ENCODE data around the gene ACSS1.

ACSS1 gene

DNA sequence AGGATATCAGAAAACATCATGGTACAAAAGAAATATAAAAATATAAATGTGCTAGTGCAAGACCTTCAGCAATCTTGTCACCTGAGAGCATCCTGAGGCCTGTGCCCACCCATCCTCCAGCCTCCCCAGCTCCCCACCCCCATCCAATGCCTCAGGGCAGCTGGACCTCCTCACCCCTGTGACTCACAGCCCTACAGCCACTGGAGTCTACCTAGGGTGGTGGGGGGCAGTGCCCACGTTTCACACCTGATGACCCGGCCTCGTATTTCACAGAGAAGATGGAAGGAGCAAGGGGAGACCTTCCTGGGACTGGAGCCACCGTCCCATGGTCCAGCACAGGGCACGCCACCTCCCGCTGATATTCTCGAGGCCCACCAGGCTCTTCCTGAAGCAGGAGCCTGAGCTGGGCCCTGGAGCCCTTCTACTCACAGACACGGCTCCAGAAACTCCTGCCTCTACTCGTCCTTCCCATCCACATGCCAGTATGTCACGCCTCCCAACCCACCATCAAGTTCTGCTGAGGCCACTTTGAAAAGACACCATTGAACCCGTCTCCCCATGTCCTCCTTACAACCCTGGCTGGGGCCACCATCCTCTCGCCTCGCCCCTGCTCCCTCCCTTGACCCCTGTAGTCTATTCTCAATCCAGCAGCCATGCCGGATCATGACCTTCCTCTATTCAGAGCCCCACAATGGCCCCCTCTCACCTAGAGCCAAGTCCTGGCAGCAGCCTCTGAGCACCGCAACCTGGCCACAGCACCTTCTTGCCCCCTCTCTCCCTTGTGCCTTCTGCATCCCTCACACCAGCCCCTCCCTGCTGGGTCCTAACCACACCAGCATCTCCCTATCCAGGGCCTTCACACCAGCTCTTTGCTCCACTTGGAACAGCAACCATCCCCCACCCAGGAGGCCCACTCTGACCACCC, 78.6 kb downstream of the ACSS1 start:
- Histone ChIP-seq H3K4me1 (ENCODE audit: control insufficient read depth, insufficient read depth, low read length) (no peaks in the 10 kb centered on the region), H3K27me3 (ENCODE audit: control insufficient read depth, insufficient read depth, low read length) (no peaks in the 10 kb centered on the region), H3K36me3 (ENCODE audit: control insufficient read depth, insufficient read depth, low read length) (peaks cover 15% of the 10 kb centered on the region), H3K9ac (ENCODE audit: low read depth, low read length) (no peak overlapping the region), H3K4me3 (ENCODE audit: low read depth, low read length) (no peak overlapping the region), H3K9me3 (ENCODE audit: control insufficient read depth, insufficient read depth, low read length) (no peaks in the 10 kb centered on the region)

DNA sequence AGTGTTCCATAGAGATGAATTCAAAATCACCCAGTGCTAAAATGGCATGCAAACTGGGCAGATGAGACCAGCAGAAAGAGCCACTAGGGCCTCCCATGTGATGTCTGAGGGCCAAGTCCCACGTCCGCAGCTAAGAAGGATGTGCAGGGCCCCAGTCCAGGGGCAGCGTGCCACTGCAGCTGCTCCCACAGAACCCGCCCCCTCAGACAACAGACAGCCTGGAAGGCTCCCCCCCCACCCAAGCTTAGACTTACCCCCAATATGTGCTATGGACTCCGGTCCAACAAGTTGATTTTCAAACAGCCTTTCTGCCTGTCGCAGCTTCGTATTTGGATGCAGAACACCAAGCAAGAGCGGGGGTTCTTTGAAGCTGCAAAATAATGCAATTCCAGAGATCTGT, 79.4 kb downstream of the ACSS1 start:
- peaks cover 15% of the 10 kb centered on the region for H3K36me3 ChIP-seq (ENCODE audit: control insufficient read depth, insufficient read depth, low read length)
- no peaks in the 10 kb centered on the region for H3K4me1 ChIP-seq (ENCODE audit: control insufficient read depth, insufficient read depth, low read length)
- no peak overlapping the region for H3K4me3 ChIP-seq (ENCODE audit: low read depth, low read length)
- no peaks in the 10 kb centered on the region for H3K27me3 ChIP-seq (ENCODE audit: control insufficient read depth, insufficient read depth, low read length)
- H3K9me3 ChIP-seq (ENCODE audit: control insufficient read depth, insufficient read depth, low read length): no peaks in the 10 kb centered on the region
- H3K9ac ChIP-seq (ENCODE audit: low read depth, low read length): no peak overlapping the region

DNA sequence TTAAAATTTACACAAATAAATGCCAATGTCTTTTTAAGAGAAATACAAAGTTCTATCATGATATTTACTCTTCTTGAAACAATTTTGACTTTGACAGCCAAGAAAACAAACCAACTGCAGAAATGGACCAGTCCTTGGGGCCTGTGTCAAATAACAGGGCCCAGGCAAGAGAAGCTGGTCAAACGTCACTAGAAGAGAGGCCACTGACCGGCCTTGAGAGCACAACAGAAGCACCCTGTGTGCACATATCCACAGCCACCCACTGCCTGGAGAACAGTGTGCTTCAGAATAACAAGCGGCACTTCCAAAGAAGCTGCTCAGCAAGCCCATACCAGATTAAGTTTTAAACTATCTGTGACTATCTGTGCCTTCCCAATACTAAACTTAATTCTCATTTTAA, 80.1 kb downstream of the ACSS1 start:
- H3K27me3 ChIP-seq (ENCODE audit: control insufficient read depth, insufficient read depth, low read length): no peaks in the 10 kb centered on the region
- no peaks in the 10 kb centered on the region for H3K4me1 ChIP-seq (ENCODE audit: control insufficient read depth, insufficient read depth, low read length)
- no peaks in the 10 kb centered on the region for H3K9me3 ChIP-seq (ENCODE audit: control insufficient read depth, insufficient read depth, low read length)
- H3K4me3 ChIP-seq (ENCODE audit: low read depth, low read length): no peak overlapping the region
- H3K36me3 ChIP-seq (ENCODE audit: control insufficient read depth, insufficient read depth, low read length): peaks cover 18% of the 10 kb centered on the region
- no peak overlapping the region for H3K9ac ChIP-seq (ENCODE audit: low read depth, low read length)

DNA sequence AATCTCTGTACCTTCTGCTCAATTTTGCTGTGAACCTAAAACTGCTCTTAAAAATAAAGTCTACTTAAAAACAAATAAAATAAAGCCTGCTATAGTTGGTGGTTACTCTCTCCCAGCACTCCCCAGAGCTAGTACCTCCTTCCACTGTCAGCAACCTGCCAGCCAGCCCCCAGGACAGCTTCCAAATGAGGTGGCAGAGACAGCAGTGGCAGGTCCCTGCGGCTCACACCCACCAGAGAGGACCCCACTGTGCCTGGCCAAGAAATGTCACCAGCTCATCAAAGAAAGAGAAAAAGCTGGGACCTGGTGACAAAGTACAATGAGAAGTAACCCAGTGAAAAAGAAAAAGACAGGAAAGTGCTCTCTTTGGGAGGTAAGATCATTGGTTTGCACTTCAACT, 80.6 kb downstream of the ACSS1 start:
- no peaks in the 10 kb centered on the region for H3K9me3 ChIP-seq (ENCODE audit: control insufficient read depth, insufficient read depth, low read length)
- no peaks in the 10 kb centered on the region for H3K4me1 ChIP-seq (ENCODE audit: control insufficient read depth, insufficient read depth, low read length)
- H3K36me3 ChIP-seq (ENCODE audit: control insufficient read depth, insufficient read depth, low read length): peaks cover 22% of the 10 kb centered on the region
- H3K27me3 ChIP-seq (ENCODE audit: control insufficient read depth, insufficient read depth, low read length): no peaks in the 10 kb centered on the region
- no peak overlapping the region for H3K4me3 ChIP-seq (ENCODE audit: low read depth, low read length)
- no peak overlapping the region for H3K9ac ChIP-seq (ENCODE audit: low read depth, low read length)

DNA sequence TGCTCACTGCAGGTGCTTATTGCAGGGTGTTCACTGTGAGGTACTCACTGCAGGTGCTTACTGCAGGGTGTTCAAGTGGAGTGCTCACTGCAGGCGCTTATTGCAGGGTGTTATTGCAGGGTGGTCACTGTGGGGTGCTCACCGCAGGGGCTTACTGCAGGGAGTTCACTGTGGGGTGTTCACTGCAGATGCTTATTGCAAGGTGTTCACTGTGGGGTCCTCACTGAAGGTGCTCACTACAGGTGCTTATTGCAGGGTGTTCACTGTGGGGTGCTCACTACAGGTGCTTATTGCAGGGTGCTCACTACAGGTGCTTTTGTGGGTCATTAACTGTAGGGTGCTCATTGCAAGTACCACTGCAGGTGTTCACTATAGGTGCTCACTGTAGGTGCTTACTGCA, 85.6 kb downstream of the ACSS1 start:
- Histone ChIP-seq H3K4me1 (ENCODE audit: control insufficient read depth, insufficient read depth, low read length) (no peaks in the 10 kb centered on the region), H3K36me3 (ENCODE audit: control insufficient read depth, insufficient read depth, low read length) (peaks cover 37% of the 10 kb centered on the region)

DNA sequence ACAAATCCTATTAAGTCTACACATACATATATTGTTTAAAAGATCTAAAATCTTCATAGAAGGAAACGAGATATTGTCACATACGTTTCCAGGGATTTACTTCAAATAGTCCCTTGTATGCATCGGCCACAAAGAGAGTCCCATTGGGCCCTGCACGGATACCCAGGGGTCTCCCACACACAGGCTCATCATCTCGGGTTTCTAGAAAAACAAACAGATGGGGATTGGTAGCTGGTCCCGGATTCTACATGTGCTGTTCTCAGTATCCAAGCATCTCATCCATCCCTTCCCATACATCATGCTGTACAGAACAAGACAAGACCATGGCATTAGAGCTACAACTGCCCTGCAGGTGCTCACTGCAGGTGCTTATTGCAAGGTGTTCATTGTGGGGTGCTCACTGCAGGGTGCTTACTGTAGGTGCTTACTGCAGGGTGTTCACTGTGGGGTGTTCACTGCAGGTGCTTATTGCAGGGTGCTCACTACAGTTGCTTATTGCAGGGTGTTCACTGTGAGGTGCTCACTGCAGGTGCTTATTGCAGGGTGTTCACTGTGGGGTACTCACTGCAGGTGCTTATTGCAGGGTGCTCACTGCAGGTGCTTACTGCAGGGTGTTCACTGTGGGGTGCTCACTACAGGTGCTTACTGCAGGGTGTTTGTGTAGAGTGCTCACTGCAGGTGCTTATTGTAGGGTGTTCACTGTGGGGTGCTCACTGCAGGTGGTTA, 86.4 kb downstream of the ACSS1 start:
- Histone ChIP-seq H3K9me3 (ENCODE audit: control insufficient read depth, insufficient read depth, low read length) (no peaks in the 10 kb centered on the region), H3K9ac (ENCODE audit: low read depth, low read length) (no peak overlapping the region), H3K4me1 (ENCODE audit: control insufficient read depth, insufficient read depth, low read length) (no peaks in the 10 kb centered on the region), H3K4me3 (ENCODE audit: low read depth, low read length) (no peak overlapping the region), H3K27me3 (ENCODE audit: control insufficient read depth, insufficient read depth, low read length) (no peaks in the 10 kb centered on the region), H3K36me3 (ENCODE audit: control insufficient read depth, insufficient read depth, low read length) (peaks cover 36% of the 10 kb centered on the region)

More for the DNA sequence above, 85.6 kb downstream of the ACSS1 start:
- Histone ChIP-seq H3K27me3 (ENCODE audit: control insufficient read depth, insufficient read depth, low read length) (no peaks in the 10 kb centered on the region), H3K9me3 (ENCODE audit: control insufficient read depth, insufficient read depth, low read length) (no peaks in the 10 kb centered on the region), H3K4me3 (ENCODE audit: low read depth, low read length) (no peak overlapping the region), H3K9ac (ENCODE audit: low read depth, low read length) (no peak overlapping the region)

DNA sequence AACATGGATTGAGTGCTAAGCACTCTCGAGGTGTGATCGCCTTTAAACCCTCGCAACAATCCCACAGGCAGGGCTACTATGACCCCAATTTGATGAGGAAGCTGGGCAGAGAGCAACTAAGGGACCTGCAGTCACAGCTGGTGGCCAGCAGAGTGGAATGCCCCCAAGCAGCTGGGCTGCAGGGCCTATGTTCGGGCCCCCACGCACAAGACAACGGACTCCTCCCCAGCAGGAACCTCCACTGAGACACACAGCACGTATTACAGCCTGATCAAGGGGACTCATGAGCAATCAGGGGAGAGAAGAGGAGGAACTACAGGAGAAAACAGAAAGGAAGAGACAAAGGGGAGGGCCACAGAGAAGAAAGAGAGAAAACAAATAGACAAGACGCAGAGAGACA, 87.2 kb downstream of the ACSS1 start:
- Histone ChIP-seq H3K9ac (ENCODE audit: low read depth, low read length) (no peak overlapping the region), H3K27me3 (ENCODE audit: control insufficient read depth, insufficient read depth, low read length) (no peaks in the 10 kb centered on the region), H3K9me3 (ENCODE audit: control insufficient read depth, insufficient read depth, low read length) (no peaks in the 10 kb centered on the region), H3K4me1 (ENCODE audit: control insufficient read depth, insufficient read depth, low read length) (no peaks in the 10 kb centered on the region), H3K36me3 (ENCODE audit: control insufficient read depth, insufficient read depth, low read length) (peaks cover 36% of the 10 kb centered on the region), H3K4me3 (ENCODE audit: low read depth, low read length) (no peak overlapping the region)

DNA sequence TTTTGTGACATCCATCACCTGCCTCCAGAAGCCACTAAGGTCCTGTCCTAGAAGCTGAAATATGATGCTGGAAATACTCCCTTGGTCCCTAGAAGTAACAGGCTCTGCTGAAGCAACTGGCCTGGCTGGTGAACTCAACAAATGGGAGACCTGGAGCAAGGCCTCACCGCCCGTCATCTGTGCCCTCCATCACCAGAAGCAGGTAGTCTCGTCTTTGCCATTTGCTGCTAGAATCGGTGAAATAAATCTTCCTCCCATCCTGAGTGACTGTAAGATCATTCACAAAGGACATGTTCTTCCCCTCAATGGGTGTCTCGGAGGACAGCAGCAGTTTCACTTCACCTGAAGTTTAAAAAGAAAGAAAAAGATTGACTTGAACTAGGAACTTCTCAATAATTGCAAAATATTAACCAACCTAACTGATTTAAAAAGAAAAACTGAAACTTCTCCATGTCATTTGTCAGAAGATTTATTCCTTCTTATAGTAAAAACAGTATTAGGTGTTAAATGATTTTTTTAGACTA, 87.8 kb downstream of the ACSS1 start:
- Histone ChIP-seq H3K4me3 (ENCODE audit: low read depth, low read length) (no peak overlapping the region), H3K9me3 (ENCODE audit: control insufficient read depth, insufficient read depth, low read length) (no peaks in the 10 kb centered on the region), H3K27me3 (ENCODE audit: control insufficient read depth, insufficient read depth, low read length) (no peaks in the 10 kb centered on the region), H3K9ac (ENCODE audit: low read depth, low read length) (no peak overlapping the region), H3K4me1 (ENCODE audit: control insufficient read depth, insufficient read depth, low read length) (no peaks in the 10 kb centered on the region), H3K36me3 (ENCODE audit: control insufficient read depth, insufficient read depth, low read length) (peaks cover 43% of the 10 kb centered on the region)

DNA sequence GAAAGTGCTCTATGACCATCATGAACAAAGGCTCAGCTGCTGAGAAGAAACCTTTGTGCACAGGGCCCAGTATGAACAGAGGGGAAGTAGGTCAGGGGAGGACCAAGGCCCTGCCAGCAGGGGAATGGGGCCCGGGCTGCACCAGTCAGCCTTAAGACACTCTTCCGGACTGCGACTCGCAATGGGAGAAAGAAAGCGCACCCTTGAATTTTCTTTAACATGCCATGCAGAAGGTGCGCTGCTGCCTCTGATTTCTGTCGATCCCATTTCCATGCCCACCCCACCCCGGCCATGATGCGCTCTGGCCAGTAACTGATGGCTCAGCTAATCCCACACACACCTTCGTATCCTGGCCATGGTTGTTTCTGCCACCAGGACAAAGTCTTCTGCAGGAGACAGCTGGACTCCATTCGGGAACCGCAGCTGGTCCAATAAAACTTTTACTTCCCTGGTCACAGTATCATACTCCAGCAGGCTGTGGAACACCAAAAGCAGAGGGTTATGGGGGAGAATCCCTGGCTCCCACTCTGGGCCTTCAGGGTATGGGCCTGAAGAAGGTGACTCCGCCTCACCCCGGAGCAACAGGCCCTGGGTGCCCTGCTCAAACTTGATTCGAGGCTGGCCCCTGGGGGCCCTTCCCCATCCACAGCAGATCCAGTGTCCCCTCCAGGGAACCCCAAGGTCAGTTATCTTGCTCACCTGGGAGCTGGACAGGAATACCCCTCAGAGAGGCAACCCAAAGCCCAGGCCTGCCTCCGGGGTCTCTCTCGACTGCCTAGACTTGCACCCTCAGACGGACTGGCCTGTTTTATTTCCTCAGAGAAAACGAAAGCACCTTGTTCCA, 88.5 kb downstream of the ACSS1 start:
- Histone ChIP-seq H3K27me3 (ENCODE audit: control insufficient read depth, insufficient read depth, low read length) (no peaks in the 10 kb centered on the region), H3K4me3 (ENCODE audit: low read depth, low read length) (no peak overlapping the region), H3K4me1 (ENCODE audit: control insufficient read depth, insufficient read depth, low read length) (no peaks in the 10 kb centered on the region), H3K36me3 (ENCODE audit: control insufficient read depth, insufficient read depth, low read length) (peaks cover 46% of the 10 kb centered on the region), H3K9ac (ENCODE audit: low read depth, low read length) (no peak overlapping the region), H3K9me3 (ENCODE audit: control insufficient read depth, insufficient read depth, low read length) (no peaks in the 10 kb centered on the region)

DNA sequence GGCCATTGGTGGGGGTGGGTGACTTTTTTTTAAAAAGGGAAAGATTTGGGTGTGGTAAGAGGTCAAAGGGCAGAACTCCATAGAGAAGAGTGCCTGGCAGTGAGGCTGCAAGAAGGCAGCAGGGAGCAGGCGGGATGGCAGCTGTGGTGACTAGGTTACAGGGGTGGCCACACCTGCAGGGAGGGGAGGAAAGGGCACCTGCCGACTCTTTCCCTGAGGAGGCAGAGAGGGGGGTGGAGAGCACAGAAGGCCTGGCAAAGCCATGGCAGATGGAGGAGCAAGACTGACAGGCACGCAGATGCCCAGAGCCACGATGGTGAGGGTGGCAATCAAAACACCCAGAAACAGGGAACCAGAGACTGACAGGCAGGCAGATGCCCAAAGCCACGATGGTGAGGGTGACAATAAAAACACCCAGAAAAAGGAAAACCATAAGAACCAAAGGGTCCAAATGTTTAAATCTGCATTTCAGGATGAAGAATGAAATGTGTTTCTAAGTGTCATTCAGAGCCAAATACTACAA, 89.6 kb downstream of the ACSS1 start:
- Histone ChIP-seq H3K36me3 (ENCODE audit: control insufficient read depth, insufficient read depth, low read length) (peaks cover 55% of the 10 kb centered on the region), H3K9ac (ENCODE audit: low read depth, low read length) (no peak overlapping the region), H3K27me3 (ENCODE audit: control insufficient read depth, insufficient read depth, low read length) (no peaks in the 10 kb centered on the region), H3K4me3 (ENCODE audit: low read depth, low read length) (no peak overlapping the region), H3K4me1 (ENCODE audit: control insufficient read depth, insufficient read depth, low read length) (no peaks in the 10 kb centered on the region), H3K9me3 (ENCODE audit: control insufficient read depth, insufficient read depth, low read length) (no peaks in the 10 kb centered on the region)

DNA sequence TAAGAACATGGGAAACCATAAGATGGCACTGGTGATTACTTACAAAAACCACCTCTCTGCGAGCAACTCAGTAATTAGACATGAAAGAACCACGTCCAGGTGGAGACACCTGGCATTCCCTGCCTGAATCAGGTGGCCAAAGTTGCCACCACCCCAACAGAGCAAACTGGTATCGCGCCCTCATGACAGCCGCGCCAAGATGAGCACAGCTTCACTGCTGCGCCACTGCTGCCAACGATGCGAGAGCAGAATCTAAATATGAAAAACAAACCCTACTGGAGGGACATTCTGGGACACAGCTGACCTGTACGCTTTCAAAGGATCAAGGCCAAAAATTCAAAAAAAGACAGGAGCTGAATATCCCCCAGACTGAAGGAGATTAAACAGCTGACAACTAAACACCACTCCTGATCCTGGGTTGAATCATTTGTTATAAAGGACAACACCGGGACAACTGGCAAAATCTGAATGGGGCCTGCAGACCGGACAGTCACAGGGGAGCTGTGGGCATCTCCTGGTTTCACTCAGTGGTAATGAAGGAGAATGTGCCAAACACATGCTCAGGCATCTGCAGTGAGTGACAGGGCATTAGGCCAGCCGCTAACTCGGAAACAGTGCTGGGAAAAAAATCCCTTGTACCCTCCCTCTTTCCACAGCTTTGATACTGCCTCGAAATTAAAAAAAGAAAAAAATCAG, 91.5 kb downstream of the ACSS1 start:
- H3K4me1 ChIP-seq (ENCODE audit: control insufficient read depth, insufficient read depth, low read length): no peaks in the 10 kb centered on the region
- H3K36me3 ChIP-seq (ENCODE audit: control insufficient read depth, insufficient read depth, low read length): peaks cover 50% of the 10 kb centered on the region
- no peaks in the 10 kb centered on the region for H3K27me3 ChIP-seq (ENCODE audit: control insufficient read depth, insufficient read depth, low read length)
- H3K9ac ChIP-seq (ENCODE audit: low read depth, low read length): no peak overlapping the region
- H3K9me3 ChIP-seq (ENCODE audit: control insufficient read depth, insufficient read depth, low read length): no peaks in the 10 kb centered on the region
- H3K4me3 ChIP-seq (ENCODE audit: low read depth, low read length): no peak overlapping the region

All from iPS-15b (cell line).